ENCODE data around the gene HLA-B. TPM values are rescaled to one million over a fixed set of nuclear protein-coding genes. Genes with fewer than 3 reads are reported as not detected.
"Not testable (repeated sequence)": the region's sequence is repeated elsewhere in the genome, so short reads cannot be mapped to it uniquely, and the experiment has no call there.

Gene HLA-B
- 409 TPM for total RNA-seq
- long read RNA-seq, transcript HLA-B-249 (8 exons, 1,547 nt), result major isoform, 82 of 142 reads
- long read RNA-seq, partial matches to known transcripts, result 49 of 142 reads
- long read RNA-seq, other reads (novel, unspliced or antisense), result 7 of 142 reads

DNA sequence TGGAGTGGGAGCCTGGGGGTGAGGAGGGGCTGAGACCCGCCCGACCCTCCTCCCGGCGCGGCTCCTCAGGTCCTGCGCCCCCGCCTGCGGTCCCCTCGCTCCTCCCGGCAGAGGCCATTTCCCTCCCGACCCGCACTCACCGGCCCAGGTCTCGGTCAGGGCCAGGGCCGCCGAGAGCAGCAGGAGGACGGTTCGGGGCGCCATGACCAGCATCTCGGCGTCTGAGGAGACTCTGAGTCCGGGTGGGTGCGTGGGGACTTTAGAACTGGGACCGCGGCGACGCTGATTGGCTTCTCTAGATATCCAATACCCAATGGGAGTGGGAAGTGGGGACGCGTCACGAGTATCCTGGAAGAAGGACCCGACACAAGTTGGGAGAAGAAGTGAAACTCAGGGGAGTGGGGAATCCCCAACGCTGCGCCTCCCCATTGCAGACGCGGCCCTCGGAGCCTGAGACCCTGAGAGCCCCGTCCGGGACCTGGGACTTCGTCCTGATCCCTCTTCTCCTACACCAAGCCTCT lies at the start of gene HLA-B:
Gene HLA-B, minus strand, starts transcription at position 234 of the 521 bp plus-strand sequence. Its CDS starts 21 bp downstream, at position 213.
- intact Hi-C loops (cut with DNase I), result loop anchor here (5.0 kb wide), 1 partner anchor 85 kb away; the partner anchor contains the start of gene HLA-C

GRCh38 chr6:31405996-31406395 lies 49.0 kb upstream of the HLA-B start:
- DNase-seq (ENCODE audit: low spot score), result no peak
- intact Hi-C loops (cut with DNase I), result no loop called here

More for the DNA sequence above, at the start of gene HLA-B:
- DNase-seq (ENCODE audit: low spot score), result peak; percentile 88

DNA sequence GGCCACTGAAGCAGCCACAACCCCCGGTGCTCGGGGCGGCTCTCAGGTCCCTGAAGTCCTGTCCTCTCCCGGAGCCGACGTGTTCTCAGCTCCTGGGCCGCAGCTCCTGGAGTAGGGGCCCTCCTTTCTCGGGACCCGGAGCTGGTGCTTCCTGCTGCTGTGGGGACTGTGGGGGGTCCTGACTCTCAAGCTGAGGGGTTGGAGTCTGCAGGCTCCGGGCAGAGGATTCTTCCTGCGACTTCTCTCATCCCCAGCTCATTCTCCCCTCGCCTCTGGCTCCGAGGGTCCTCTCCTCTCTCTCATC lies 47.0 kb upstream of the HLA-B start:
- DNase-seq (ENCODE audit: low spot score); intact Hi-C loops (cut with DNase I): not testable (repeated sequence)

DNA sequence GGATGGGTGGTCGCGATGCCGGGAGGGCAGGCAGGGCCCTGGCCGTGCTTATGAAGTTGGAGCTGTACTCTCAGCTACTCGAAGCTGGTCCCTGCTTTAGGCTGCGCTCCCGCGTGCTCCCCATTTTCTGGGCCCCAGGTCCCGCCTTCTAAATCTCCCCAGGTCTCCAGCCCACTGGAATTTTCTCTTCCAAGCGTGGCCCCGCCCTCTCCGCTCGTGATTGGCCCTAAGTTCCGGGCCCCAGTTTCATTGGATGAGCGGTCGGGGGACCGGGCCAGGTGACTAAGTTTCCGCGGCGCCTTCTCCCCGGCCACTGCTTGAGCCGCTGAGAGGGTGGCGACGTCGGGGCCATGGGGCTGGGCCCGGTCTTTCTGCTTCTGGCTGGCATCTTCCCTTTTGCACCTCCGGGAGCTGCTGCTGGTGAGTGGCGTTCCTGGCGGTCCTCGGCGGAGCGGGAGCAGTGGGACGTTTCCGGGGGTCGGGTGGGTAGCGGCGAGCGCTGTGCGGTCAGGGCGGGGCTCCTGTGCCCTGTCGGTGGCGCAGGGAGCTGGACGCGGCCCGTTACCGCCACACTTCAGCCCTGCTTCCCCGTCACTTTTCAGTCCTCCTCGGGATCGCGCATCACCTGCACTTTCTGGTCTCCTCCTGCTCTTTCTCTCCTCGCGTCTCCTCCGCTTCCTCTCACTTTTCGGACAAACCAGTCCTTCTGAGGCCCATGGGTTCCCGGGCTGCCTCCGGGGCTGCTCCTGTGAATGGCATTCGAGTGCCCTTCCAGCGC lies 46.5 kb upstream of the HLA-B start, which contains the start of gene MICA:
Gene MICA, plus strand, starts transcription at position 313 of the 778 bp plus-strand sequence. Its CDS starts 38 bp downstream, at position 351.
- intact Hi-C loops (cut with DNase I), result no loop called here

GRCh38 chr6:31402324-31403282 lies 45.6 kb upstream of the HLA-B start:
- no peak for DNase-seq (ENCODE audit: low spot score)
- intact Hi-C loops (cut with DNase I), result no loop called here

More for the DNA sequence above, 46.5 kb upstream of the HLA-B start, which contains the start of gene MICA:
- peak; percentile 96 for DNase-seq (ENCODE audit: low spot score)

- intact Hi-C loops (cut with DNase I), result no loop called here
- DNase-seq (ENCODE audit: low spot score), result no peak
Observed at GRCh38 chr6:31401403-31401802, 44.4 kb upstream of the HLA-B start.

DNA sequence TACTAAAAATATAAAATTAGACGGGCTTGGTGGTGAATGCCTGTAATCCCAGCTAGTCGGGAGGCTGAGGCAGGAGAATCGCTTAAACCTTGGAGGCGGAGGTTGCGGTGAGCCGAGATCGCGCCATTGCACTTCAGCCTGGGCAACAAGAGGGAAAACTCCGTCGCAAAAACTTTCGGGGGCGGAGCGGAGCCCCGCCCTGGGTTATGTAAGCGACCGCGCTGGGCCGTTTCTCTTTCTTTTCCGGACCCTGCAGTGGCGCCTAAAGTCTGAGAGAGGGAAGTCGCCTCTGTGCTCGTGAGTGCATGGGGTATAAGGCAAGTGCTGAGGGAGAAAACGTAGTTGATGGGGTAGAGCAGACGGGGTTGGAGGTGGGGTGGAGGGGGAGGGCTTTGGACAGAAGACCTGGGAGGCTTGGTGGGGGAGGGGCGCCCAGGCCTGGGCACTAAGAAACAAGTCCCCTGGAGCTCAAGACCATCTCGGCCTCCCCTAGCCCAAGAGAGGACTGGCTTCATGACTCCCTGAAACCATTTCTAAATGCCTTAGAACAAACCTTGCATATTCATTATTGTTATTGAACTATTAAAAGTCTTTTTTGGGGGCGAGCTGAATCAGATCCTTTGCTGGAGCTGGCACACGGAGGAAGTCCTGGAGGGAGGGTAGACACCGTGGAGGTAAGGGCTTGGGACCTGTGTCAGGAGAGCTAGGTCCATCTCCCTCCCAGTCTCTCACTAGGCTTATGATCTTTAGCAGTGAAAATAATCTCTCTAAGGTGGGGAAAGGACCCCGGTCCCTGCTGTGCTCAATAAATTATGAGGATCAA lies 43.7 kb upstream of the HLA-B start:
- peak; percentile 95 for DNase-seq (ENCODE audit: low spot score)
- intact Hi-C loops (cut with DNase I), result no loop called here

DNA sequence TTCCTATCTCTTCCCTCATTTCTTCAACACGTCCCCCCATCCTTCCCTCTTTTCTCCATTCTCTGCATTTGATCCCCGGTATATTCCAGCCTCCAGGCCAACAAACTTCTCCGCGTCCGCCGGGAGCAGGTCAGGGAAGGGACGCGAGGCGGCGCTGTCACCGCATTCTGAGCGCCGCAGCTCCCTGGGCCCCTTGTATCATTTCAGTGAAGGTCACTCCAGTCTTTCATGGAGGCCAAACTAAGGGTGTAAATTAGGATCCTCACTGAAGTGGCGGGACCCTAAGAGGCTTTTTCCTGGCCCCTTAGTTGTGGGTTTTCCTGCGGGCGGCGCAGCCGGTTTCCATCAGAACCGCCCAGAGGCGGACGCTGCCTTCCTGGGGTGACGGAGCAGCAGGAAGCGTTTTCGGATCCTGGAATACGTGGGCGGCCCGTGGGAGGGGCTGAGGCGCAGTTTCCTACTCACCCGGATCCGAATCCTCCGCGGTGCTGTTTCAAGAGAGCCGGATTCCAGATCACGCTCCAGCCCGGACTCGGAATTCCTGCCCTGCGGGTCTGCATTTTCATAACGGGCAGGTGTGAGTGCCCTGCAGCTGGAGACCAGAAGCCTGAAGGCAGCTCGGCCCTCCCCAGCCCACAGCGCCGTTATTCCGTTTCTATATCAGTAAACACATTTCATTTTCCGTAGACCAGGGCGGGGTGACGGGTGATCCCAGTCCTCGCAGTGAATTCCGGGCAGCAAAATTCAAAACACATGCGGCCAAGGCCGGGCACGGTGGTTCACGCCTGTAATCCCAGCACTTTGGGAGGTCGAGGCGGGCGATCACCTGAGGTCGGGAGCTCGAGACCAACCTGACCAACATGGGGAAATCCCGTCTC lies 42.8 kb upstream of the HLA-B start:
- intact Hi-C loops (cut with DNase I), result no loop called here
- peak; percentile 95 for DNase-seq (ENCODE audit: low spot score)

GRCh38 chr6:31397901-31398525 lies 41.0 kb upstream of the HLA-B start:
- no peak for DNase-seq (ENCODE audit: low spot score)
- intact Hi-C loops (cut with DNase I), result loop anchor here (2.0 kb wide), 1 partner anchor 43 kb away; no protein-coding TSS in a partner anchor

- intact Hi-C loops (cut with DNase I), result loop anchor here (2.0 kb wide), 1 partner anchor 44 kb away; no protein-coding TSS in a partner anchor
- DNase-seq (ENCODE audit: low spot score), result not testable (repeated sequence)
Observed at GRCh38 chr6:31397153-31397499, 40.1 kb upstream of the HLA-B start.

DNA sequence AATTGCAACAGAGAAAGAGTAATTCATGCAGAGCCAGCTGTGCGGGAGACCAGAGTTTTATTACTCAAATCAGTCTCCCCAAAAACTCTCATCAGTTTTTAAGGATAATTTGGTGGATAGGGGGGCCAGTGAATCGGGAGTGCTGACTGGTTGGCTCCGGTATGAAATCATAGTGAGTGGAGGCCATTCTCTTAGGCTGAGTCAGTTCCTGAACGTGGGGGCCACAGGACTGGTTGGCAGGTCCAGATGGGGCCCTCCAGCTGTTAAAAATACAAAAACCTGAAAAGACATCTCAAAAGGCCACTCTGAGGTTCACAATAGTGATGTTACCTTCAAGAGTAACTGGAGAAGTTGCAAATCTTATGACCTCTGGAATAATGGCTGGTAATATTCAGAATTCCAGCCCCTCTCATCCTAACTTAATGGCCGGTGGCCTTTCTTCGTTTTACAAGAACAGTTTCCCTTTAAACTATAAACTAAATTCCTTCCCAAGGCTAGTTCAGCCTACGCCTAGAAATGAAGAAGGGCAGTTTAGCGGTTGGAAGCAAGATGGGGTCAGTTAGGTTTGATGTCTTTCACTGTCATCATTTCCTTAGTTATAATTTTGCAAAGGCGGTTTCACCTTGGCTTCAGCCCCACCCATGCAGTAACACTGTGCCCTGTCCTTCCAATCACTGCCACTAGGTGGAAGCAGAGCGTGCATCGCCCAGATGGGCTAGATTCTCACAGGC lies 39.6 kb upstream of the HLA-B start:
- intact Hi-C loops (cut with DNase I), result loop anchor here (2.0 kb wide), 1 partner anchor 44 kb away; no protein-coding TSS in a partner anchor
- peak; percentile 92 for DNase-seq (ENCODE audit: low spot score)

- no peak for DNase-seq (ENCODE audit: low spot score)
- intact Hi-C loops (cut with DNase I), result loop anchor here (2.0 kb wide), 1 partner anchor 45 kb away; no protein-coding TSS in a partner anchor
Observed at GRCh38 chr6:31395832-31396231, 38.9 kb upstream of the HLA-B start.

GRCh38 chr6:31394381-31394780 lies 37.4 kb upstream of the HLA-B start:
- intact Hi-C loops (cut with DNase I), result loop anchor here (5.0 kb wide), 1 partner anchor 93 kb away; no protein-coding TSS in a partner anchor
- no peak for DNase-seq (ENCODE audit: low spot score)

- intact Hi-C loops (cut with DNase I), result loop anchor here (5.0 kb wide), 1 partner anchor 93 kb away; no protein-coding TSS in a partner anchor
- DNase-seq (ENCODE audit: low spot score), result no peak
Observed at GRCh38 chr6:31393932-31394331, 37.0 kb upstream of the HLA-B start.

DNA sequence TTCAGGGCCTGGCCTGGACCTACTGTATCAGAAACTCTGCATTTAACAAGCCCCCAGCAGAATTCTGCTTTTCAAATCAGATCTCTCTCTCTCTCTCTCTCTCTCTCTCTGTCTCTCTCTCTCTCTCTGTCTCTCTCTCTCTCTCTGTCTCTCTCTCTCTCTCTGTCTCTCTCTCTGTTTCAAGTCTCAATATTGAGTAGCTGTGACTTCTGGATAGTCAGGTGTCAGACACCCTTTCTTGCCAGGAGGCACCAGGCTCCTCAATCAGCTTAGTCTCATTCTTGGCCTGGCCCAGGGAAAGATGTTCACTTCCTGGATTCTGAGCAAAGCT lies 32.8 kb upstream of the HLA-B start:
- intact Hi-C loops (cut with DNase I), result loop anchor here (5.0 kb wide), 1 partner anchor 98 kb away; no protein-coding TSS in a partner anchor

DNA sequence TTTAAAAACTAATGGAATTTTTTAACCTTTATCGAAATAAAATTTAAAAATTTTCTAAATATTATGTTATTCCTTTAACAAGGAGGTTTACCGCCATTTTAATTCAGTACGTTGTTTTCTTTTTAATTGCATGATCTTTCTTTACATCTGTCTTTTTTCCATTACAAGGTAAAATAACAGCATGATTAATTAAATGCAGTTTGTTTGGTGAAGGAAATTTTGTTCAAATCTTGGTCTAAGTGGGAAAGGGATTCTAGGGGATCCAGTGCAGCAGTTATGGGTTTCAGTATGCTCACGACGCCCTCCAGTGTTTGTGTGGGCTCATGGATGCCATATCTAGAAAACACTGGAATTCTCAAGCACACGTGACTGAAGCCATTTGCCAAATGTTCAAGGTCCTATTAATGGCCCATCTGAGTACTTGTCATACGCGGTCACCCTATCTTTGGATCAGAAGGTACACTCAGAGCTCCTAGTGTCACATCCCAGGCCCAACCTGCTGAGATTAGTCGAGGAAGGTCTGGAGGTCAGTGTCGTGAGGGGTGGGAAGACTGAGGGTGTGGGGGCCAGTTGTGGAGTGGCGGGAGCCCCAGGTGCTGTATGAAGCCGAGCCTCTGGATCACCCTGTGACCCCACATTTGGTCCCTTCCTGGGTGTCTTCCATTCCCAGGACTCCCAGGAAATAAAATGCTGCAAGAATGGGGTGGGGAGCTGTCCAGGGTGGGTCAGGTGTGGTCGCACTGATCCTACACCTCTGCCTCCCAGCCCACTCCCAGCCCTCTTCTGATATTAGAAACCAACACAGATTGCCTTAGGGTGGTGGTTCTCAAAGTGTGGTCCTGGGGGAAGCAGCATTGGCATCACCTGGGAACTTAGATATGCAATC lies 32.2 kb upstream of the HLA-B start:
- intact Hi-C loops (cut with DNase I); DNase-seq (ENCODE audit: low spot score): not testable (repeated sequence)

More for the DNA sequence above, 32.8 kb upstream of the HLA-B start:
- not testable (repeated sequence) for DNase-seq (ENCODE audit: low spot score)

Data from cardiac septum (tissue), 1 donor.